Peyer's patch (tissue), 4 donors: ENCODE measurements around the gene PLCE1. TPM values are rescaled to one million over a fixed set of nuclear protein-coding genes. Genes with fewer than 3 reads are reported as not detected.
"Not testable (repeated sequence)": the region's sequence is repeated elsewhere in the genome, so short reads cannot be mapped to it uniquely, and the experiment has no call there.

ENCODE experiments used
- DNase-seq, 3 donors: peaks; one replicate each; pipeline ENCODE4 v3.0.0-alpha.2; 2017 to 2019
- H3K27ac ChIP-seq, 4 donors: fragments of 200-600 bp; sonication (generic); one replicate each; pipeline ENCODE4 v1.5.1; 2016 to 2019
- H3K27me3 ChIP-seq, 2 donors: fragments of 200-600 bp; sonication (generic); one replicate each; pipeline ENCODE4 v1.5.1; 2019
- H3K36me3 ChIP-seq, 3 donors: fragments of 200-600 bp; sonication (generic); one replicate each; pipeline ENCODE4 v1.5.1; 2016 to 2019
- H3K4me1 ChIP-seq, 4 donors: fragments of 200-600 bp; sonication (generic); one replicate each; pipeline ENCODE4 v1.5.1; 2016 to 2019
- H3K4me3 ChIP-seq, 4 donors: fragments of 200-600 bp; sonication (generic); 1 replicate in 3 of 4; 2 replicates in 1 of 4; pipeline ENCODE4 v1.5.1; 2016 to 2019; ENCODE audit warnings: mild to moderate bottlenecking in 1 of 4
- H3K9me3 ChIP-seq, 4 donors: fragments of 200-600 bp; sonication (generic); one replicate each; pipeline ENCODE4 v1.5.1; 2016 to 2019; ENCODE audit warnings: mild to moderate bottlenecking in 1 of 4
- POLR2A ChIP-seq, 2 donors: fragments of 450-650 bp; IDR thresholded peaks; one replicate each; pipeline ENCODE4 v1.5.1; 2017; ENCODE audit warnings: antibody characterized with exemption in 2 of 2, mild to moderate bottlenecking in 2 of 2, moderate library complexity in 2 of 2
- total RNA-seq, 4 donors: library from RNA; depleted of rRNA; stranded (reverse); fragments of >200 nt; gene quantifications; one replicate each; pipeline ENCODE4 v1.1.0, GENCODE V29; 2016
- TF ChIP-seq, protein P1 (sequence below), 6 experiments: fragments of 450-650 bp in 4 of 6; fragments of 200-600 bp in 2 of 6; sonication (generic) in 1 of 6; IDR thresholded peaks; one replicate each; pipeline ENCODE4 v1.5.1; 2017 to 2019; ENCODE audit warnings: antibody characterized with exemption in 6 of 6, mild to moderate bottlenecking in 3 of 6, moderate library complexity in 1 of 6

The PLCE1 gene
- total RNA-seq, 4 donors from 2014 or later, result 15.4 to 42.9 (median 33.5) TPM

DNA sequence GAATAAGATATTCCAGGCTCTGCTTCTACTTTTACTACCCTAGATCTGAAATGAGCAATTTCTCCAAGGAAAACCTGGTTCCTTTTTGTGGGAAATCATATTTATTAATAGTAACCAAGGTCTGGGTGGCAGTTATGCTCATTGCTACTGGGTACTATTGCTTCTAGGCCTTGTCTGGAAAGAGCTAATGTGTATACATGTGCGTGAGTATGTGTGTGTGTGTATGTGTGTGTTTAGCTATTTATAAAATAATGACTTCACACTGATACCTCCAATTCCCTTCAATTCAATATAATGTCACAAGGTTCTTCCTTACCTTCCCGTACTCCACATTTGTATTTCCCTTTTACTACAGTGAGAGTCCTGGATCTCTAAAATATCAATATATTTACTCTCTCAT is 26.0 kb upstream of the PLCE1 start:
- Histone ChIP-seq H3K27me3 (no peaks in the 10 kb centered on the region), H3K4me3 (no peak overlapping the region), H3K9me3 (no peaks in the 10 kb centered on the region), H3K27ac (no peak overlapping the region), H3K36me3 (no peaks in the 10 kb centered on the region), H3K4me1 (no peaks in the 10 kb centered on the region)
- no peak for DNase-seq
- TF ChIP-seq, protein P1, sequence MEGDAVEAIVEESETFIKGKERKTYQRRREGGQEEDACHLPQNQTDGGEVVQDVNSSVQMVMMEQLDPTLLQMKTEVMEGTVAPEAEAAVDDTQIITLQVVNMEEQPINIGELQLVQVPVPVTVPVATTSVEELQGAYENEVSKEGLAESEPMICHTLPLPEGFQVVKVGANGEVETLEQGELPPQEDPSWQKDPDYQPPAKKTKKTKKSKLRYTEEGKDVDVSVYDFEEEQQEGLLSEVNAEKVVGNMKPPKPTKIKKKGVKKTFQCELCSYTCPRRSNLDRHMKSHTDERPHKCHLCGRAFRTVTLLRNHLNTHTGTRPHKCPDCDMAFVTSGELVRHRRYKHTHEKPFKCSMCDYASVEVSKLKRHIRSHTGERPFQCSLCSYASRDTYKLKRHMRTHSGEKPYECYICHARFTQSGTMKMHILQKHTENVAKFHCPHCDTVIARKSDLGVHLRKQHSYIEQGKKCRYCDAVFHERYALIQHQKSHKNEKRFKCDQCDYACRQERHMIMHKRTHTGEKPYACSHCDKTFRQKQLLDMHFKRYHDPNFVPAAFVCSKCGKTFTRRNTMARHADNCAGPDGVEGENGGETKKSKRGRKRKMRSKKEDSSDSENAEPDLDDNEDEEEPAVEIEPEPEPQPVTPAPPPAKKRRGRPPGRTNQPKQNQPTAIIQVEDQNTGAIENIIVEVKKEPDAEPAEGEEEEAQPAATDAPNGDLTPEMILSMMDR (IDR thresholded peaks at IDR 0.05), result no peak
- TF ChIP-seq POLR2A (IDR thresholded peaks at IDR 0.05), result no peak

DNA sequence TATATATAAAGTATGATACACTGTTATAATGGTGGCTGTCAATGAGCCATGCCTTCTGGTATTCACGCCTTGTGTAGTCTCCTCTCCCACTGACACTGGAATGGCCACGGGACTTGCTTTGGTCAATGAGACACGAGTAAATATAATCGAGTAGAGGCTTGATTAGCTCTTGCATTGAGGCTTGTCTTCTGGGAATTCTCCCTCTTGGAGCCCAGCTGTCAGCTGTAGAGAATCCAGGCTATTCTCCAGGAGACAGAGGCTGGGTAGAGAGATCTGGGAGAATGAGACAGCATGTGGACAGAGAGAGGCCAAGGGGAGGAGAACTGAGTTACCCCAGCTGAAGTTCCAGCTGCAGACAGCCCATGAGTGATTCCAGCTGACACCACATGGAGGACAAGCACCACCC is 25.2 kb upstream of the PLCE1 start:
- no peaks in the 10 kb centered on the region for H3K4me1 ChIP-seq
- H3K9me3 ChIP-seq, result no peaks in the 10 kb centered on the region
- no peaks in the 10 kb centered on the region for H3K27me3 ChIP-seq
- no peak for DNase-seq
- H3K36me3 ChIP-seq, result no peaks in the 10 kb centered on the region
- no peak for TF ChIP-seq POLR2A (IDR thresholded peaks at IDR 0.05)
- TF ChIP-seq, protein P1 (IDR thresholded peaks at IDR 0.05), result no peak
- no peak overlapping the region for H3K27ac ChIP-seq
- no peak overlapping the region for H3K4me3 ChIP-seq

DNA sequence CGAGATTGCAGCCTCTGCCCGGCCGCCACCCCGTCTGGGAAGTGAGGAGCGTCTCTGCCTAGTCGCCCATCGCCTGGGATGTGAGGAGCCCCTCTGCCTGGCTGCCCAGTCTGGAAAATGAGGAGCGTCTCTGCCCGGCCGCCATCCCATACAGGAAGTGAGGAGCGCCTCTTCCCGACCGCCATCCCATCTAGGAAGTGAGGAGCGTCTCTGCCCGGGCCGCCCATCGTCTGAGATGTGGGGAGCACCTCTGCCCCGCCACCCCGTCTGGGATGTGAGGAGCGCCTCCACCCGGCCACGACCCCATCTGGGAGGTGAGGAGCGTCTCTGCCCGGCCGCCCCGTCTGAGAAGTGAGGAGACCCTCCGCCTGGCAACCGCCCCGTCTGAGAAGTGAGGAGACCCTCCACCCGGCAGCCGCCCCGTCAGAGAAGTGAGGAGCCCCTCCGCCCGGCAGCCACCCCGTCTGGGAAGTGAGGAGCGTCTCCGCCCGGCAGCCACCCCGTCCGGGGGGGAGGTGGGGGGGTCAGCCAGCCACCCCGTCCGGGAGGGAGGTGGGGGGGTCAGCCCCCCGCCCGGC is 23.2 kb upstream of the PLCE1 start:
- not testable (repeated sequence) for DNase-seq, H3K36me3 ChIP-seq

DNA sequence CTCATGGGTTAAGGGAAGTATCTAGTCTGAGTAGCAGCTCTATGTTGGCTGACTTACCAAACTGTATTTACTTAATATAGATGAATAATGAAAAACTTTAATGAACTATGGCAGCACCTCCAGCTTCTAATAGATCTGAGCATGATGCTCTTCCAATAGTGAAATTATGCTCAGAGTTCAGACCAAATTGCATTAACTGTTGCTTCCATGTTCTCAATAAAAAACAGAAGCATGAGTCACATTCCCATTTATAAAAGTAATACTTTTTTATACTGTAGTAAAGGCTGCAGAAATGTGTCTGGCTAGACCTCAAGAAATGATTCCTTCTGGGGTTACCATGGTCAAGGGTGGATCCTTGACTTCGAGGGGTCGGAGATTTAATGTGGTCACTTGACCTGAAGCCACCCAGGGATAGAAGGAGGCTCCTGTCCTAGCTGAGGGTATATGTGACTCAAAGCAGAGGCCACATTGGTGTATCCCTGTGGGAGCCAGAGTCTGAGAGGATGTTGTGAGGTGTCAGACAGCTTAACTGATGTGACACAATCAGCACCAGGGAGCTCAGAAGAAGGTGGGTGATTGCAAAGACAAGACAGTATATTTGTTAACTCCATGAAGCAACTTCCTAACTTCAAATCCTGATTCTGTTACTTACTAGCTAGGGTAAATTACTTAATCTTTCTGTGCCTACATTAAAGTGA is 19.8 kb upstream of the PLCE1 start:
- no peaks in the 10 kb centered on the region for H3K4me1 ChIP-seq
- TF ChIP-seq POLR2A (IDR thresholded peaks at IDR 0.05), result no peak
- TF ChIP-seq, protein P1 (IDR thresholded peaks at IDR 0.05), result no peak
- H3K27me3 ChIP-seq, result no peaks in the 10 kb centered on the region

More for the DNA sequence above, 23.2 kb upstream of the PLCE1 start:
- not testable (repeated sequence) for H3K4me3 ChIP-seq, H3K27ac ChIP-seq, H3K9me3 ChIP-seq, H3K27me3 ChIP-seq, H3K4me1 ChIP-seq

DNA sequence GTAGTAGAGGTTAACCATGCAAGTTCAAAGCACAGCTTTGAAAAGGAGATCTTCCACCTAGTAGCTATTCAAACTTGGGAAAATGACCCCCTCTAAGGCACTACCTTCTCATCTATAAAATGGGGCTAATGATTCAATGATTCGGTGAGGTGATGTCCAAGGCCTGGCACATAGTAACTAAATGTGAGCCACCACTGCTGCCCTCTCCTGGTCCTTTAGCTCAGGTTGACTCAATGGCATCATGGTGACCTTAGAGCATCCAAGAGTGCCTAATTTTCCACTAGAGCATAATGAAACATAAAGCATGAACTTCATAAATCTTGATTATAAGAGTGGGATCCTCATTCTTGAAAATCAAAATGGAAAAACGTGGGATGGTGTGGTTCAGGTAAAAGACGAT is 16.3 kb upstream of the PLCE1 start:
- Histone ChIP-seq H3K9me3 (no peaks in the 10 kb centered on the region), H3K4me3 (no peak overlapping the region)
- TF ChIP-seq, protein P1 (IDR thresholded peaks at IDR 0.05), result peak in 1 of 6 experiments; percentile 7
- no peak for TF ChIP-seq POLR2A (IDR thresholded peaks at IDR 0.05)

More for the DNA sequence above, 19.8 kb upstream of the PLCE1 start:
- DNase-seq, result no peak
- Histone ChIP-seq H3K9me3 (no peaks in the 10 kb centered on the region), H3K4me3 (no peak overlapping the region), H3K36me3 (no peaks in the 10 kb centered on the region), H3K27ac (no peak overlapping the region)

DNA sequence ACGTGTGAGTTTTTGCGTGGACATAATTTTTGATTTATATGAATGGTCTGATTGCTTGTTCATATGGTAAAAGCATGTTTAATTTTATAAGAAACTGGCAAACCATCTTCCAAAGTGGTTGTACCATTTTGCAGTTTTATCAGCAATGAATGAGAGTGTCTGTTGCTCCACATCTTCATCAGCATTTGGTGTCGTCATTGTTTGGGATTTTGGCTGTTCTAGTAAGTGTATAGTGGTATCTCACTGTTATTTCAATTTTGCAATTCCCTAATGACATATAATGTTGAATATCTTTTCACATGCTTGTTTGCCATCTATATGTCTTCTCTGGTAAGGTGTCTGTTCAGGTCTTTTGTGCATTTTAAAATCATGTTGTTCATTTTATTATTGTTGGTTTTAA is 13.2 kb upstream of the PLCE1 start:
- TF ChIP-seq, protein P1 (IDR thresholded peaks at IDR 0.05), result no peak
- no peak for TF ChIP-seq POLR2A (IDR thresholded peaks at IDR 0.05)
- Histone ChIP-seq H3K27ac (no peak overlapping the region), H3K27me3 (no peaks in the 10 kb centered on the region), H3K36me3 (no peaks in the 10 kb centered on the region), H3K4me3 (no peak overlapping the region), H3K4me1 (no peaks in the 10 kb centered on the region), H3K9me3 (no peaks in the 10 kb centered on the region)
- DNase-seq, result no peak

More for the DNA sequence above, 16.3 kb upstream of the PLCE1 start:
- no peak for DNase-seq
- no peak overlapping the region for H3K27ac ChIP-seq
- no peaks in the 10 kb centered on the region for H3K4me1 ChIP-seq
- no peaks in the 10 kb centered on the region for H3K27me3 ChIP-seq
- no peaks in the 10 kb centered on the region for H3K36me3 ChIP-seq
